HG02884 (cell line): ENCODE data around the gene SMURF1.

Source experiments
- ATAC-seq: cut with Tn5 transposase; IDR thresholded peaks from one replicate; pipeline ENCODE4 v1.9.1; 2021; ENCODE audit warnings: mild to moderate bottlenecking, moderate library complexity; ENCODE audit not compliant: unreplicated experiment

Gene SMURF1

DNA sequence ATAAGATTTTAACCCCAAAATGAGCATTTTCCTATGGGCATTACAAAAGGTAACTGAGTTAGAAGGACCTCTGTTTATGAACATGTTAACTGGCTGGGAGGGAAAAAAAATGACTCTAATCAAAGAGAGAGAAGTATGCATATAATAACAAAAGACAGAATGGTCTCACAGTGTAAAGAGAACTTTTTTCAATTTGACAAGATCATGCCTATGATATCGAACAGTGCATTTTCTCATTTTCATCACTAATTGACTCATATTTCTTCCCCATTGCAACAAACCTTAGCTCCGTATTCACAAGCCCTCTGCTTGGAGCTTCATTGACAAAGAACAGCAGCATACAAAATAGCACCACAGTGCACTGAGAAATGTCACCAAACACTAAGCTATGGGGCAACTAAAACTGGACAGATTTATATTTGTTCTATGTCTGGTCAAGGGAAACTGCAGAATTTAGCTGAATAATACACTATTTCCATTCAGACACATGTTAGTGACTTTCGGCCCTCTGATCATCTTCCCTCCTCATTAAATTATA lies 45.6 kb downstream of the SMURF1 start:
- ATAC-seq: no peak

DNA sequence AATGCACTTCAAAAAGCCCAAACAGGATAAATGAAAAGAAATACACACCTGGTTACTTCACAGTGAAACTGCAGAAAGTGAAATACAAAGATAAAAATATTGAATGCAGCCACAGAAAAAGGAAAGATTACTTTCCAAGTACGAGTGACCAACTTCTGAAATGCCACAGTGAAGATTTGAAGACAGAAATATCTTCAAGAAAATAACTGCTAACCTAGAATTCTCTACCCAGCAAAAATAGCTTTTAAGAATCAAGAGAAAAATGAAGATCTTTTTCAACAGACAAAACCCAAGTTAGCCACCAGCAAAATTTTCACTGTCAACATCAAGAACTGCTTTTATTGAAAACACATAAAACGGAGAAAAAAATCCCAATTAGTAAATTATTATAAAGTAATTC lies 46.2 kb downstream of the SMURF1 start:
- no peak for ATAC-seq

DNA sequence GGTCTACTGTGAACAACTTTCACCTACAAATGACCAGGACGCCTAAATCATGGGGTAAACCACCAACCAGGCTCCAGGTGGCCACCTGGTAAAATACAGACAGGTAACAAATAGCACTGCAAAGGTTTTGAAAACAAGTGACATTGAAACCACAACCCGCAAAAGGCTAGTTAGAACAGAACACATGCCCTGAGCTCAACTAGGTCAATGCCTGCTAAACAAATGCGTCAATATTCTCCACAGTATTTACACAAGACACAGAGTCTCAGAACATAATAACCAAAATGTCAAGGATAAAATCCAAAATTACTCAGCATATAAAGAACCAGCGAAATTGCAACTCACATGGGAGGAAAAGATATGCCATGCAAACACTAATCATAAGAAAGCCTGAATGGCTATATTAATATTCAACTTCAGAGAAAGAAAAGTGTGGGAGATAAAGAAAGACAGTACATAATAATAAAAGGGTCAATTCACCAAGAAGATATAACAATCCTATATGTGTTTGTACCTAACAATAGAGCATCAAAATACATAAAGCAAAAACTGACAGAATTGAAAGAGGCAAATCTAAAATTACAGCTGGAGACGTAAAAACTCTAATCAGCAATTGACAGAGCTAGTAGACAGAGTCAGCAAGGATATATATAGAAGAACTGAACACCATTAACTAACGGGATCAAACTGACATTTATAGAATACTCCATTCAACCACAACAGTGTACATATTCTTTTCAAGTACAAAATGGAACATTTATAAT lies 47.6 kb downstream of the SMURF1 start:
- ATAC-seq: no peak

DNA sequence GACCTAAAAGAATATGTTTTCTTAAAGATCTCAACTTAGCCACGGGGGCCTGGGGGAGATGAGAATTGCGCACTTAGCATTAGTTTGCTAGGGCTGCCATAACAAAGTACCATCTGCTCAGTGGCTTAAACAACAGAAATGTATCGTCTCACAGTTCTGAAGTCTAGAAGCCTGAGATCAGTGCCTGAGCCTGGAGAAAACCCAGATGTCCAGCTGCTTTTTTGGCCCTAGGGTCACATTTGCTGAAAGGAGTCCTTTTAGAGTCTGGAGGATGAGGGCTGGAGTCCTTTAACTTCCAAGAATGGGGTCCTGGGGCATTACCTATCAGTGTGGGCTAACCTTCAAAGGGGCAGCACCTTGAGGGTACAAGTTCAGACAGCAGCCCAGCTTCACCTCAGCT lies 48.2 kb downstream of the SMURF1 start:
- no peak for ATAC-seq

DNA sequence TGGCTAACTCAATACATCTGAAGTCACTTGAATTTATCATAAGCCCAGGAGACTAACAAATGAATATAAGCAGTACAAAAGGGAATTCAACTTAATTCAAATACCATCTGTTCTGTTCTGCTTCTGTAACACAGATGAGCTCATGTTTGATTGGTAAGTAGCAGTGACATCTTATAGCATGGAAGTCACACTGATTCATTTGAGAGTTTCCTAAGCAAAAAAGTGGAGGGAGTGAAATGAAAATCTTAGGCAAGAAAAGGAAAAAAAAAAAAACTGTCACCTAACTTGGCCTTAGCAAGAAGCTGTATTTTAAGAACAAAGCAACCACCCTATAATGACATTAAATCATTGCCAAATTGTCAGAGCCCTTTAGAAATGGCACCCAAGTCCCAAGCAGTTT lies 49.5 kb downstream of the SMURF1 start:
- no peak for ATAC-seq

- no peak for ATAC-seq
These were observed 51.7 kb downstream of the SMURF1 start for GRCh38 chr7:99092064-99092720.

GRCh38 chr7:99090771-99091542 lies 53.0 kb downstream of the SMURF1 start:
- no peak for ATAC-seq

GRCh38 chr7:99089914-99090629 lies 53.8 kb downstream of the SMURF1 start:
- no peak for ATAC-seq

DNA sequence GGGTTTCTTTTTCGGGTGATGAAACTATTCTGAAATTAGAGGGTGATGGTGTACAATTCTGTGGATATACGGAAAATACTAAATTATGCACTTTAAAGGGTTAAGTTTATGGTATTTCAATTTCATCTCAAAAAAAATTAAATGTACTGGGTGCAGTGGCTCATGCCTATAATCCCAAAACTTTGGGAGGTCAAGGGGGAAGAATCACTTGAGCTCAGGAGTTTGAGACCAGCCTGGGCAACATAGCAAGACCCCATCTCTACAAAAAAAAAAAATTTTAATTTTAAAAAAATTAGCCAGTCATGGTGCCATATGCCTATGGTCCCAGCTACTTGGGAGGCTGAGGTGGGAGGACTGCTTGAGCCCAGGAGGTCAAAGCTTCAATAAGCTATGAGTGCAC lies 57.0 kb downstream of the SMURF1 start:
- no peak for ATAC-seq

DNA sequence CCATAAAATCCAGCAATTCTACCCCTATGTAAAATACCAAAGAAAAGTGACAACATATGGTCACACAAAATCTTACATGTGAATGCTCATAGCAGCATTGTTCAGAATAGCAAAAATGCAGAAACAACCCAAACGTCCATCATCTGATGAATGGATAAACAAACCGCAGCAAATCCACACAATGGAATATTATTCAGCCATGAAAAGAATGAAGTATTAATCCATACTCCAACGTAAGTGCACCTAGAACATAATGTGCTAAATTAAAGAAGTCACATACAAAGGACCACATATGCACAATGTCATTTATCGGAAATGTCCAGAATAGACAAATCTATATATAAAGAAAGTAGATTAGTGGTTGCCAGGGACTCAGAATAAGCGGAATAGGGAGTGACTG lies 57.4 kb downstream of the SMURF1 start:
- ATAC-seq: no peak

GRCh38 chr7:99083733-99084132 lies 60.2 kb downstream of the SMURF1 start:
- ATAC-seq: no peak

DNA sequence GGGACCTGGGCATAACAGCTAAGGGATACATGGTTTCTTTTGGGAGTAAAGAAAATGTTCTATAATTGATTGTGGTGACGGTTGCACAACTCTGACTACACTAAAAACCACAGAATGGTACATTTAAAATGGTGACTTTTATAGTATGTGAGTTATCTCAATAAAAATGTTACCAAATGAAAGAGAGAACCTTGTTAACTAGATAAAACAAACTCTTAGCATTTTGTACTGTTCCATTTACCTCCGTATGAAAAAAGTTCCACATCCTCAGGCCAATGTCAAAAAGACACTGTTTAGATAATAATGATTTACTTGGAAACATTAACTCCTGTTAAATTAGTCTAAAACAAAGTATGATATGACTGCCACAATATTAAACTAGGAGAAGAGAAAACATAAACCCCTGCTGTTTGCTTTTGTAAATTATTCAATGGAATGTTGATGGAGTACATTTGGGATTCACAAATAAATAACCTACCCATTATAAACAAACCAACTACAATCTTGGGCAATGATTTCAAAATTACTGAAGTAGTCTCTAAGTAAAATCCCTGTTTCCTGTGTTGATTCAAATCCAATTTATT lies 60.7 kb downstream of the SMURF1 start:
- ATAC-seq: no peak

DNA sequence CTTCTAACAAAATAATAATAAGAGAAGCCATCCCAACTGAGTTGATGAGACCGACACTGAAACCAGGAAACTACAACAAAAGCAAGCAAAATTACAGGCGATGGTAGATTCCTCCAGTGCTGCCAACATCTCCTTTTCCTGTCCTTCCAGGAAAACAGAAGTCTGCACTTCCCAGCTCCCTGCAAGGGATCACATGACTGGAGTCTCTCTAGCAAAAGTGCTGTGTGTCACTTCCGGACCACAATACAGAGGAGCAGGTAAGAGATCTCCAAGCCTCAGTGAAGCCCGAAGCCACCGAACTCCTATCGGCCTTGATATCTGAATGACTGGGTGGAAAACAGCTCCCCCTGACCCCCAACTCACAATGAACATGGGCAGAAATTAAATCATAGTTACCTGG lies 63.2 kb downstream of the SMURF1 start:
- no peak for ATAC-seq

DNA sequence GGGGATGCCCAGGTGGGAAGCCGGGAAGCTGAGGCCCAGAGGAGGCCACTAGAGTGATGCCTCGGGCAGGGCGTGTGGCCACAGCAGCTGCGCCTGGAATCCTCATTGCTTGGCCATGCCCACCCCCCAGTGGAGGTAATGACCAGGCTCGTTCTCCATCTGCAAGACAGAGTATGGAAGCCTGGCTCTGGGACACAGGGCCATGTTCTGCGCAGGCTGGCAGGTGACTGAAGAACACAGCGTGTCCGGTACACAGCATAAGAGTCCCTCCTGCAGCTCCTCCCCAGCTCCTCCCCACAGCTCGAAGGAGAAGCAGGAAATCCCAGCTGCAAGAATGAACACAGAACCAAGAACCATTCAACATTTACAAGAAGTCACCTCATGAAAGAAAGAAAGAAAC lies 64.8 kb downstream of the SMURF1 start:
- ATAC-seq: no peak

DNA sequence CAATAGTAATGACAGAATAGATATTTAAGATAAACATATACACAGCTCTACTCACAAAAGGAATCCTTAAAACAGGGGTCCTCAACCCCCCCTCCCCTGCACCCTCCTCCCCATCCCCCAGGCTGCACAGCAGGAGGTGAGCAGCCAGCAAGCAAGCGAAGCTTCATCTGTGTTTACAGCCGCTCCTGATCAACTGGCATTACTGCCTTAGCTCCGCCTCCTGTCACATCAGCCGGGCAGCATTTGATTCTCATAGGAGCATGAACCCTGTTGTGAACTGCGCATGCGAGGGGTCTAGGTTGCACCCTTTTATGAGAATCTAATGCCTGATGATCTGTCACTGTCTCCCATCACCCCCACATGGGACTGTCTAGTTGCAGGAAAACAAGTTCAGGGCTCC lies 65.5 kb downstream of the SMURF1 start:
- no peak for ATAC-seq

GRCh38 chr7:99076615-99077014 lies 67.3 kb downstream of the SMURF1 start:
- no peak for ATAC-seq

- ATAC-seq: no peak
These were observed 70.0 kb downstream of the SMURF1 start for GRCh38 chr7:99073839-99074446.

DNA sequence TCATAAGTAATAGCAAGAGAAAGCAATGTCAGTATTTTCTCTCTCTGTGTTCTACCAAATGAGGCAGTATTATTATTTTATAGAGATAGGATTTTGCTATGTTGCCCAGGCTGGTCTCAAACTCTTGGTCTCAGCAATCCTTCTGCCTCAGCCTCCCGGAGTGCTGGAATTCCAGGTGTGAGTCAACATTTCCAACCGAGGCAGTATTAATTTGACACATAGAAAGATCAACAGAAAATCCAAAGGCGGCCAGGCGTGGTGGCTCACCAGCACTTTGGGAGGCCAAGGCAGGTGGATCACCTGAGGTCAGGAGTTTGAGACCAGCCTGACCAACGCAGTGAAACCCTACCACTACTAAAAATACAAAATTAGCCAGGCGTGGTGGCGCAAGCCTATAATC lies 71.8 kb downstream of the SMURF1 start:
- no peak for ATAC-seq

DNA sequence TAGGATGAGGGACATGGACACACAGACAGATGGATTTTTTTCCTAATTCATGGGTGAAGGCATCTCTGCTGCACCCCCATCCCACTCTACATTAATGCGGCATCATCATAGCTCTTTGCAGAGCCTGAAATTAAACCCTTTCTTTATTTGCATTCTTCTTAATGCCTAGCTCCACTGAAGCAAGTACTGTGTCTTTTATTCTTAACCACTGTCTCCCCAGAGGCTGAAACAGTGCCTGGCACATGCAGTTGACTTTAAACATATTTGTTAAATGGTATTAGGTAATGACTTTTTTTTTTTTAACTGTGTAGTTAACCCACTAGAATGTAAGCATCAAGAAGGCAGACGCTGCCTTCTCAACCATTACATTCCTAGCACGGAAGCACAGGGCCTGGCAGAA lies 73.5 kb downstream of the SMURF1 start:
- ATAC-seq: no peak
